Transverse colon (tissue), 4 donors: Measurements from ENCODE around the gene CD226.

Source experiments
- CTCF ChIP-seq, 5 experiments: fragments of 200-600 bp in 3 of 5; fragments of 450-650 bp in 2 of 5; sonication (generic) in 3 of 5; IDR thresholded peaks; 1 replicate in 2 of 5; 2 replicates in 3 of 5; pipeline ENCODE4 v1.5.1; 2016 to 2017; ENCODE audit warnings: antibody characterized with exemption in 5 of 5, inconsistent platforms in 3 of 5, mild to moderate bottlenecking in 2 of 5, moderate library complexity in 1 of 5
- EP300 ChIP-seq: sonication (generic); formaldehyde crosslinking; IDR thresholded peaks from one replicate; pipeline ENCODE4 v1.6.1; 2017; ENCODE audit warnings: antibody characterized with exemption, low read depth
- POLR2AphosphoS5 ChIP-seq, 3 donors: sonication (generic); formaldehyde crosslinking; IDR thresholded peaks; one replicate each; pipeline ENCODE4 v1.6.1; 2016; ENCODE audit warnings: antibody characterized with exemption in 3 of 3

GRCh38 chr18:69954719-69955480 is 7.2 kb upstream of the CD226 start:
- TF ChIP-seq EP300 (no peak), POLR2AphosphoS5 (IDR thresholded peaks at IDR 0.05) (no peak), CTCF (IDR thresholded peaks at IDR 0.05) (no peak)
